ENCODE results near the gene SPPL2A.
"Not testable (repeated sequence)": the region's sequence is repeated elsewhere in the genome, so short reads cannot be mapped to it uniquely, and the experiment has no call there.

Gene SPPL2A

DNA sequence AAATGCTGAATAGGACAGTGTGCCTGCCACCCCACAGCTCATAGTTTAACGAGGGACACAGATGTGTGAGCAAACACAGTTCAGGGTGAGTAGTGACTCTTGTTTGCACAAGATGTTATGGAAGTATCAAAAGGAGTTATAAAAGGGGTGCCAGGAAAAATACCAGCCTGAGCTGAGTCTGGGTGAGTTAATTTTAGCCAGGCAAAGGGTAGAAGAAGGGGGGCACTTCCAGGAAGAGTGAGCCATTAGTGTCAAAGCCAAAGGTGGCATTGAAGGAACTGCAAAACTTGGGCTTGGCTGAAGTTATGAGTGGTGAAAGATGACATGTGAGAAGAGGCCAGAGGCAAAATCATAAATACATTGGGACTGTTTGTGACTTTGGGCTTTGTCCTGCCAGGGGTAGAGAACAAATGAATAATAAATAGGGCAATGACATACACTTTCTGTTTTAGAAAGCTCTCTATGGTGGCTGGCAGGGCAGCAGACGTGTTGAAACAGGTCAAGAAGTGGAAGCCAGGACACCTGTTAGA is 1.9 kb upstream of the SPPL2A start:
- DNase-seq (ENCODE audit: low spot score) = no peak

GRCh38 chr15:50764461-50765194 is 878 bp downstream of the SPPL2A start:
- DNase-seq (ENCODE audit: low spot score) = no peak

DNA sequence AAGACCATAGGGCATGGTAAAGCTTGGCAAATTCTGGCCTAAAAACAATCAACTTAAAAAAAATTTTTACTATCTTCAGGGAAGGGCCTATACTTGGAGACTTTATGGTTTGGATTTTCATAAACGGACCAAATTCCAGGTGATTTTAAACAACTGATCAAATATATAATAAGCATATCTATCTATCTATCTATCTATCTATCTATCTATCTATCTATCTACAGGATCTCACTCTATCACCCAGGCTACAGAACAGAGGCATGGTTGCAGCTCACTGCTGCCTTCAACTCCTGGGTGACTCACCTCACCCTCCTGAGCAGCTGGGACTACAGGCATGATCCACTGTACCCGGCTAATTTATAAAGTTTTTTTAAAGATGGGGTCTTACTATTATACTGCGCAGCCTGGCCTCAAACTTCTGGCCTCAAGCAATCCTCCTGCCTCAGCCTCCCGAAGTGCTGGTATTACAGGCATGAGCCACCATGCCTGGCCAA is 6.7 kb downstream of the SPPL2A start:
- DNase-seq (ENCODE audit: low spot score) = no peak

DNA sequence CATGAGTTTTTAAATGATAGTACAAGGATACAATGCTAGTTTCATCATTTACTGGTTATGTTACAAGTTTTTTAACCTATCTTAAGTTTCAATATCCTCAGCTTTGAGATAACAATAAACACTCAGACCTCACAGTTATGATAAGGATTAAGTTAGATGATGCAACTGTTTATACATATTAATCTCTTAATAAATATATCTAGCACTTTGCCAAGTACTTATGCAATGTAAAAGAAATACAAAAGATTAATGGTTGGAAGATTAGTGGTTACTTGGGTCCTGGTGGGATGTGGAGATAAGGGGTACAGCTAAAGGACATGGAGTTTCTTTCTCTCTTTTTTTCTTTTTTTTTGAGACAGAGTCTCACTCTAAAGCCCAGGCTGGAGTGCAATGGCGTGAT is 12.0 kb downstream of the SPPL2A start:
- no peak for DNase-seq (ENCODE audit: low spot score)

DNA sequence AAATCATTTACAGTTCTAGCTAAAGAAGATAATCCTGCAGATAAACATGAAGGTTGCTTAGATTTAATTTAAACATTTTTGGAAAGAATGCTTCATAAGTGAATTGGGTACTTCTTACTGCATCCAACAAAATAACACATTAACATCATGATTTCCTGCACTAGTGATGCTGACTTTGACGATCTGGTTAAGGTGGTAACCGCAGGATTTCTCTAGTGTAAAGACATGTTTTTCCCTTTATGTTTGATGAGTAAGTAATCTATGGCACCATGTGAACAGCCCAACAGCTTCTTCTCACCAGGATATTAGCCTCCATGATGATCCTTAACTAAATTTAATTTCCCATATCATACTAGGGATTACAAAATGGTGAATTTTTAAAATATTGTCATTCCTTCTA is 14.1 kb downstream of the SPPL2A start:
- no peak for DNase-seq (ENCODE audit: low spot score)

DNA sequence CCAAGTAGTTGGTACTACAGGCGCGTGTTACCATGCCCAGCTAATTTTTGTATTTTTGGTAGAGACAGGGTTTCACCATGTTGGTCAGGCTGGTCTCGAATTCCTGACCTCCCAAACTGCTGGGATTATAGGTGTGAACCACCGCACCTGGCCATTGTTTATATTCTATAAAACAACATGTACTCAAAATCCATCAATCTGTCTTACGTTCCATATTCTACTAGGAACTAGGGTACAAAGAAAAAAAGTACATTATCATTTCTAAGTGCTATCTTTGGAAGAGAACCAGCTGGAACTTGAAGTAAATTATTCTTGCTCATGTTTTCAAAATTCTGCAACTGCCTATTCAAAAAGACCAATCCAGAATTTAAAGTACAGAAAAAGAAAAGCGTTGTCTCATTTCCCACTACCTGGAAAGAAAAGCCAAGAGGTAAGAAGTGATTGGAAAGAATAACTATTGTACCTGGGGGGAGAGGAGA is 15.2 kb downstream of the SPPL2A start:
- DNase-seq (ENCODE audit: low spot score) = no peak

GRCh38 chr15:50747523-50747922 is 18.0 kb downstream of the SPPL2A start:
- no peak for DNase-seq (ENCODE audit: low spot score)

GRCh38 chr15:50744601-50745000 is 20.9 kb downstream of the SPPL2A start:
- no peak for DNase-seq (ENCODE audit: low spot score)

GRCh38 chr15:50740955-50741354 is 24.6 kb downstream of the SPPL2A start:
- no peak for DNase-seq (ENCODE audit: low spot score)

DNA sequence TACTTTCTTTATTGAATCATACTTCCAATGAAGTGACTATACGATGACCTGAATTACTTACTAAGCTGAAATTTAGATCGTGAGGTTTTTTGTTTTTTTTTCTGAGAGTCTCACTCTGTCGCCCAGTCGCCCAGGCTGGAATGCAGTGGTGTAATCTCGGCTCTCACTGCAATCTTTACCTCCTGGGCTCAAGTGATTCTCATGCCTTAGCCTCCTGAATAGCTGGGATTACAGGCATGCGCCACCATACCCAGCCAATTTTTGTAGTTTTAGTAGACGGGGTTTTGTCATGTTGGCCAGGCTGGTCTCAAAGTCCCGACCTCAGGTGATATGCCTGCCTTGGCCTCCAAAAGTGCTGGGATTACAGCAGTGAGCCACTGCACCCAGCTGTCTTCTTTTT is 28.7 kb downstream of the SPPL2A start:
- no peak for DNase-seq (ENCODE audit: low spot score)

DNA sequence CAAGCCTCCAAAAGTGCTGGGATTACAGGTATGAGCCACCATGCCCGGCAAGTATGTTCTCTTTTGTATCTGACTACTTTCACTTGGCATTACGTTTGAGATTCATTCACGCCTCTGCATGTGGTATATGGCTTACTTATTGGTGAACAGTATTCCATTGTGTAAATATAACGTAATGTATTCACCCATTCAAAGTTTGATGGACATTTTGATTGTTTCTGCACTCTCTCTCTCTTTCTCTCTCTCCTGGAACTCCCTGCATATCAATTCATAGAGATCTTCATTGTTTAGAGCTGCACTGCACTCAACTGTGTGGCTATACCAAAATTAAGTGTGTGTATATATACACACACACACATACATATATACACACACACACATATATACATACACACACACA is 30.4 kb downstream of the SPPL2A start:
- no peak for DNase-seq (ENCODE audit: low spot score)

GRCh38 chr15:50726315-50726714 is 39.2 kb downstream of the SPPL2A start:
- DNase-seq (ENCODE audit: low spot score) = no peak

DNA sequence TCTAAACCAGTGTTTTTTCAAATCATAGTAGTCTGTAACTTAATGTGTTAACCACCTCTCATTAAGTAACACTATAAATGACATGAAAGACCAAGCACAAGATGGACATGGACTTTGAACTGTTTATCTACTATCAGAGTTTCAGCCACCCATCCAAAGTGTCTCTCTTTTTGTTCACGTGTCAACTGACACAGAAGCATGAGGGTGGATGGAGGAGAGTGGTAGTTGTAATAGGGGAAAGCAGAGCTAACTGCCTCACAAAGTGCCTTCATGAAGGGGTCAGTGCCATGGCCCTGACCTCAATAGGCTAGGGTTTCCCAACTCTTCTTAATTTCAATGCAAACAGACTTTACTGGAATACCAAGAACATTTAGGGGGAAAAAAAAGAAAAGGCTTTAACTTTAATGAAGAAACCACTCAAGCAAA is 46.8 kb downstream of the SPPL2A start:
- no peak for DNase-seq (ENCODE audit: low spot score)

DNA sequence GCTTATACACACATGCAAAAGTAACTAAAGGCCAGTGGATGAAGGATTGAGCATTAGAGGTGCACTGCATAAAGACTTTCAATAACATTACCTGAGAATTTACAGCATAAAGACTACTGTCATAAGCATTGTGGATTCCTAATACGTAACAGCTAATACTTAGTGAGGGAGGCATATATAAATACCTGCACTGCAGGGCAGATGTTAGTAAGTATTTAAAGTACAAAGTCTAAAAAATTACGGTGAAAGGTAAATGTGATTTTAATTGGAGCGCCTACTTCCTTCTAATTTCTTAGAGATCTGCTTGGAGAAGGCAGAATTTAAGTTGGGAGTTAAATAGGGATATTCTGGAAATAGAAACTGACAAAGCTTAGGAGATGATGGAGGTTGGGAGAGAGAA is 53.5 kb downstream of the SPPL2A start:
- DNase-seq (ENCODE audit: low spot score) = no peak

DNA sequence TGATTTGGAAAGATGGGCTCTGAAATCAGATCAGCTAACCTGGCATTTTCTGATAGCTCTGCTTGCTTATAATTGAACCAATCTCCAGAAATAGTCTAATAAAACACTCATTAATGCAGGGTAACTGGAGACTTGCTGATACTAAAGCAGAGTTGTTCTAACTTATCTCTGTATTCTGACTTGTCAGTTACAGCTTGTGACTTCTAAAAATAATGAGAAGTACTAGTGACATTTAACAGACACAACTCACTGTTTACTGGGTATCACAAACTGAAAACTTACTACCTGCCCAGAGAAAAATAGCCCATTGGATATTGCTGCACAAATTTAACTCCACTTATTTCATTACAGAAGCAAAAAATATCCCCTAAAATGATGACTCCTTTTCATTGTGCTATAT is 54.9 kb downstream of the SPPL2A start:
- DNase-seq (ENCODE audit: low spot score) = no peak

GRCh38 chr15:50707878-50708427 is 57.6 kb downstream of the SPPL2A start:
- DNase-seq (ENCODE audit: low spot score) = no peak

DNA sequence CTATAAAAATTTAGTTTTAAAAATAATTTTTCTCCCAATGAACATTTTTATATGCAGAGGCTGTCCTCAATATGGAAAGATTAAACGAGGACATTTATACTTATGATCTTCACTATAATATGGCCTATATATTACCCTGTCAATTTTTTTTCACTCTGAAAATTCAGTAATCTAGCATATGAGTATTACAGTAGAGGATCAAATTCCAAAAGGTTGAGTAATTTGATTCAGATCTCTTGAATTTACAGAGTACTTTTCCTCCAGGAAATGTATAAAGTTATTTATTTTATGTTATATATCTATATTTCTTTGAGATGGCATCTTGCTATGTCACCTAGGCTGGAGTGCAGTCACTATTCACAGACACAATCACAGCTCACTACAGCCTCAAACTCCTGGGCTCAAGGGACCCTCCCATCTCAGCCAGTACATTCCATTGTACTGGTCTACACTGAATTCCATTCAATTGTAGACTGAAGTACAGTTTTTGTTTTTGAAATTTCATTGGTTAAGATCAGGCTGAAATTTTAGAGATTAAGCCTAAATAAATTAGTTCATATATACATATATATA is 62.7 kb downstream of the SPPL2A start:
- DNase-seq (ENCODE audit: low spot score) = no peak

DNA sequence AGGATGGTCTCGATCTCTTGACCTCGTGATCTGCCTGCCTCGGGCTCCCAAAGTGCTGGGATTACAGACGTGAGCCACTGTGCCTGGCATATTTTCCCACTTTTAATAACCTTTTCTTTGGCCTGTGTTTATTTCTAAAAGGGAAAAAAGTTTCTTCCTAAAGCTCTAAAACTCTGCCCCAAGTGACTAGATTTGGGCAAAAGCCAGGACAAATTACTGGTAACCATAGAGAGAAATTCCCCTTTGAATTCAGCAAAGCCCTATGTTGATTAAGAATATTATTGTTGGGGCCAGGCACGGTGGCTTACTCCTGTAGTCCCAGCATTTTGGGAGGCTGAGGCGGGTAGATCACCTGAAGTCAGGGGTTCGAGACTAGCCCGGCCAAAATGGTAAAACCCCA is 67.4 kb downstream of the SPPL2A start:
- DNase-seq (ENCODE audit: low spot score) = no peak

DNA sequence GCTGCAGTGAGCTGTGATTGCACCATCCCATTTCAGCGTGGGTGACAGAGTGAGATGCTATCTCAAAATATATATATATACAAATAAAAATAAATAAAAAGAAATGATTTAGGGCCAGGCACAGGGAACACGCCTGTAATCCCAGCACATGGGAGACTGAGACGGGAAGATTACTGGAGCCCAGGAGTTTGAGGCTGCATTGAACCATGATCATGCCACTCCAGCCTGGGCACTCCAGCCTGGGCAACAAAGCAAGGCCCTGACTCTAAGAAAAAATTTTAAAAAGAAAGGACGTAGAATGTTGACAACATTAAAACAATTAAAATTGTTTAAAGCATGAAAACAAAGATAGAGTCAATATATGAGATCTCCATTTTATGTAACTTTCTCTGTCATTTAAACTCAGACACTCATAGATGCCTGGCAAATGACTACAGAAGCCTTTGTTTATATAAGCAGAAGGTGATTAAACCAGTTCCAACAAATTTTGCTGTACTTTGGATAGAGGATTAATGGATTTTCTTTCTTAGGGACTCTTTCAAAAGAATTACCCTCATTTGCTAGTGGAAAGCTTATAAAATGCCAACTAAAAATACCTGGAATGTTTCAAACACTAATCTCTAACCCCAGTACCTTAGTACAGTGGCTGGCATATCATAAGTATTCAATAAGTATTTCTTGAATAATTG is 68.3 kb downstream of the SPPL2A start:
- no peak for DNase-seq (ENCODE audit: low spot score)

GRCh38 chr15:50694634-50695165 is 70.8 kb downstream of the SPPL2A start:
- DNase-seq (ENCODE audit: low spot score) = not testable (repeated sequence)

GRCh38 chr15:50687302-50687902 is 78.1 kb downstream of the SPPL2A start:
- no peak for DNase-seq (ENCODE audit: low spot score)
